H1 (cell line): ENCODE results near the gene PPM1D. TPM values are rescaled to one million over a fixed set of nuclear protein-coding genes. Genes with fewer than 3 reads are reported as not detected.

Source experiments
- CTCF ChIA-PET: fragments of 300-600 bp; sonication (Branson Sonifier 250); formaldehyde crosslinking; loops from one replicate; lab custom pipeline; 2021; ENCODE audit not compliant: partially characterized antibody; lab: Charles Lee
- POLR2A ChIA-PET: fragments of 300-600 bp; sonication (Branson Sonifier 250); formaldehyde crosslinking; loops from one replicate; lab custom pipeline; 2021; ENCODE audit warnings: inconsistent platforms; ENCODE audit not compliant: partially characterized antibody; lab: Charles Lee
- DNase-seq, 2 experiments: peaks; one replicate each; pipeline versions ENCODE4 v3.0.0 to v3.0.0-alpha.2; 2010 to 2022; ENCODE audit warnings: low spot score in 2 of 2, low read depth in 1 of 2, mixed read lengths in 1 of 2
- FAIRE-seq: peaks from 2 replicates; lab custom pipeline; 2011; peaks lifted over from hg19 to GRCh38; lab: Jason Lieb, UNC
- H2AFZ ChIP-seq: 2 replicates; pipeline ENCODE4 v1.8.1; 2012; ENCODE audit warnings: low read length, inconsistent platforms
- H2AK5ac ChIP-seq: 2 replicates; pipeline ENCODE4 v1.6.1; 2013; ENCODE audit warnings: low read depth, low read length
- H2BK120ac ChIP-seq: replicated peaks from 2 replicates; pipeline ENCODE3; 2013; ENCODE audit warnings: low read depth, low read length, inconsistent platforms
- H2BK12ac ChIP-seq: 2 replicates; pipeline ENCODE4 v1.6.1; 2013; ENCODE audit warnings: low read depth, low read length
- H2BK15ac ChIP-seq: 2 replicates; pipeline ENCODE4 v1.6.1; 2013; ENCODE audit warnings: low read length
- H2BK20ac ChIP-seq: 2 replicates; pipeline ENCODE4 v1.6.1; 2013; ENCODE audit warnings: low read length
- H2BK5ac ChIP-seq: 2 replicates; pipeline ENCODE4 v1.6.1; 2013; ENCODE audit warnings: low read depth, low read length
- H3K14ac ChIP-seq: 2 replicates; pipeline ENCODE4 v1.6.1; 2013; ENCODE audit warnings: inconsistent platforms; ENCODE audit not compliant: insufficient read length
- H3K18ac ChIP-seq: 2 replicates; pipeline ENCODE4 v1.6.1; 2013; ENCODE audit warnings: low read length; ENCODE audit errors: extremely low read depth
- H3K23ac ChIP-seq: 2 replicates; pipeline ENCODE4 v1.6.1; 2013; ENCODE audit warnings: inconsistent platforms; ENCODE audit not compliant: insufficient read length
- H3K23me2 ChIP-seq: 2 replicates; pipeline ENCODE4 v1.6.1; 2013; ENCODE audit warnings: low read depth, low read length
- H3K27ac ChIP-seq: 2 replicates; pipeline ENCODE4 v1.6.1; 2011; ENCODE audit warnings: low read depth, low read length, inconsistent platforms
- H3K27me3 ChIP-seq, 4 experiments: replicated peaks in 1 of 4; 1 replicate in 1 of 4; 2 replicates in 3 of 4; pipeline versions ENCODE4 v1.6.1 to v1.8.1; 2011 to 2013; ENCODE audit warnings: low read length in 3 of 4, mild to moderate bottlenecking in 3 of 4, inconsistent platforms in 2 of 4, mixed read lengths in 2 of 4, moderate library complexity in 1 of 4; ENCODE audit not compliant: control insufficient read depth in 3 of 4, insufficient read depth in 3 of 4; ENCODE audit errors: extremely low read depth in 1 of 4
- H3K36me3 ChIP-seq, 4 experiments: 2 replicates each; pipeline versions ENCODE4 v1.6.1 to v1.8.1; 2011 to 2013; ENCODE audit warnings: mild to moderate bottlenecking in 4 of 4, low read length in 3 of 4, moderate library complexity in 2 of 4, control low read depth in 1 of 4, inconsistent platforms in 1 of 4; ENCODE audit not compliant: insufficient read depth in 4 of 4, control insufficient read depth in 2 of 4
- H3K4ac ChIP-seq: replicated peaks from 2 replicates; pipeline ENCODE3; 2013; ENCODE audit warnings: low read length, low read depth, mixed read lengths, inconsistent platforms; ENCODE audit not compliant: insufficient read length
- H3K4me1 ChIP-seq, 4 experiments: replicated peaks in 1 of 4; 1 replicate in 1 of 4; 2 replicates in 3 of 4; pipeline versions ENCODE4 v1.6.1 to v1.8.1; 2011 to 2013; ENCODE audit warnings: low read length in 3 of 4, inconsistent platforms in 2 of 4, mixed read lengths in 1 of 4; ENCODE audit not compliant: insufficient read depth in 4 of 4, control insufficient read depth in 3 of 4
- H3K4me2 ChIP-seq, 2 experiments: 2 replicates each; pipeline versions ENCODE4 v1.6.1 to v1.8.1; 2011 to 2013; ENCODE audit warnings: low read depth in 2 of 2, low read length in 2 of 2, control low read depth in 1 of 2, inconsistent platforms in 1 of 2, mild to moderate bottlenecking in 1 of 2; ENCODE audit not compliant: insufficient read depth in 1 of 2
- H3K4me3 ChIP-seq, 4 experiments: fragments of 200-600, 300-600 bp in 1 of 4; sonication (generic), shearing (Covaris generic), sonication (Bioruptor Twin) in 1 of 4; 2 replicates each; pipeline versions ENCODE4 v1.5.1 to v1.8.1; 2011 to 2016; ENCODE audit warnings: low read length in 4 of 4, low read depth in 3 of 4, control low read depth in 2 of 4, inconsistent platforms in 2 of 4, mild to moderate bottlenecking in 2 of 4, mixed read lengths in 1 of 4, moderate library complexity in 1 of 4; ENCODE audit not compliant: insufficient read depth in 2 of 4; ENCODE audit errors: extremely low read depth in 1 of 4
- H3K56ac ChIP-seq: replicated peaks from 2 replicates; pipeline ENCODE3; 2013; ENCODE audit warnings: low read depth, mild to moderate bottlenecking, mixed read lengths, low read length, inconsistent platforms; ENCODE audit not compliant: insufficient read length
- H3K79me1 ChIP-seq: 2 replicates; pipeline ENCODE4 v1.6.1; 2013; ENCODE audit warnings: low read depth, low read length, control low read depth
- H3K79me2 ChIP-seq, 2 experiments: 2 replicates each; pipeline versions ENCODE4 v1.6.1 to v1.8.1; 2012 to 2013; ENCODE audit warnings: low read length in 2 of 2, mild to moderate bottlenecking in 2 of 2, inconsistent platforms in 1 of 2; ENCODE audit not compliant: insufficient read depth in 2 of 2, control insufficient read depth in 1 of 2
- H3K9ac ChIP-seq, 4 experiments: replicated peaks in 1 of 4; 1 replicate in 1 of 4; 2 replicates in 3 of 4; pipeline versions ENCODE4 v1.6.1 to v1.8.1; 2011 to 2013; ENCODE audit warnings: low read depth in 3 of 4, low read length in 3 of 4, control low read depth in 2 of 4, mild to moderate bottlenecking in 2 of 4, moderate library complexity in 2 of 4, inconsistent platforms in 1 of 4; ENCODE audit errors: extremely low read depth in 1 of 4
- H3K9me3 ChIP-seq, 2 experiments: 2 replicates each; pipeline versions ENCODE4 v1.6.1 to v1.8.1; 2012 to 2013; ENCODE audit warnings: mild to moderate bottlenecking in 2 of 2, moderate library complexity in 2 of 2, control low read depth in 1 of 2, inconsistent platforms in 1 of 2, low read depth in 1 of 2, low read length in 1 of 2, mixed read lengths in 1 of 2; ENCODE audit not compliant: insufficient read depth in 2 of 2
- H4K20me1 ChIP-seq, 2 experiments: replicated peaks in 1 of 2; 2 replicates each; pipeline versions ENCODE3 to v1.8.1; 2011 to 2013; ENCODE audit warnings: inconsistent platforms in 2 of 2, low read length in 2 of 2, mild to moderate bottlenecking in 1 of 2; ENCODE audit not compliant: insufficient read depth in 2 of 2, control insufficient read depth in 1 of 2
- H4K5ac ChIP-seq: 2 replicates; pipeline ENCODE4 v1.6.1; 2013; ENCODE audit warnings: low read length, low read depth, mixed read lengths, inconsistent platforms; ENCODE audit not compliant: insufficient read length
- H4K8ac ChIP-seq: 2 replicates; pipeline ENCODE4 v1.8.0; 2013; ENCODE audit warnings: mild to moderate bottlenecking, moderate library complexity, low read length, inconsistent platforms; ENCODE audit not compliant: insufficient read depth; ENCODE audit errors: extremely low read depth
- H4K91ac ChIP-seq: replicated peaks from 2 replicates; pipeline ENCODE3; 2013; ENCODE audit warnings: low read length, mixed read lengths, inconsistent platforms; ENCODE audit not compliant: insufficient read length
- ASH2L ChIP-seq: fragments of 200-600, 300-600 bp; sonication (generic); IDR thresholded peaks from one replicate; pipeline ENCODE4 v1.7.1; 2017; ENCODE audit warnings: low read length
- CBX5 ChIP-seq: fragments of 300-800, 300-1000 bp; sonication (generic); IDR thresholded peaks from 2 replicates; pipeline ENCODE4 v1.7.1; 2016; ENCODE audit warnings: antibody characterized with exemption, low read length, low read depth
- CBX8 ChIP-seq: fragments of 300-800, 300-1000 bp; sonication (generic); IDR thresholded peaks from 2 replicates; pipeline ENCODE4 v1.7.1; 2016; ENCODE audit warnings: low read depth, low read length, borderline replicate concordance
- KDM1A ChIP-seq: fragments of 200-600, 300-600 bp; sonication (generic); IDR thresholded peaks from 2 replicates; pipeline ENCODE4 v1.7.1; 2016; ENCODE audit warnings: mild to moderate bottlenecking, low read length, borderline replicate concordance
- KDM4A ChIP-seq: IDR thresholded peaks from one replicate; pipeline ENCODE4 v1.7.1; 2012; ENCODE audit warnings: low read depth, mild to moderate bottlenecking, moderate library complexity, low read length, inconsistent platforms; ENCODE audit not compliant: severe bottlenecking
- MAFK ChIP-seq: IDR thresholded peaks from 2 replicates; pipeline ENCODE4 v1.6.1; 2012; ENCODE audit warnings: low read depth, mild to moderate bottlenecking, improper control_type of control experiment, low read length
- NANOG ChIP-seq: IDR thresholded peaks from 2 replicates; pipeline ENCODE4 v1.6.1; 2011; ENCODE audit warnings: low read length, low read depth, mild to moderate bottlenecking, inconsistent platforms; ENCODE audit not compliant: insufficient read depth, poor library complexity, severe bottlenecking
- POU5F1 ChIP-seq: IDR thresholded peaks from 2 replicates; pipeline ENCODE4 v1.6.1; 2011; ENCODE audit warnings: low read depth, mild to moderate bottlenecking, low read length, moderate library complexity
- SP2 ChIP-seq: IDR thresholded peaks from 2 replicates; pipeline ENCODE4 v1.6.1; 2012; ENCODE audit warnings: mild to moderate bottlenecking, low read length, inconsistent platforms
- TCF12 ChIP-seq: IDR thresholded peaks from 2 replicates; pipeline ENCODE4 v1.6.1; 2011; ENCODE audit warnings: low read depth, mild to moderate bottlenecking, low read length
- WGBS, 2 experiments: shearing (Covaris generic) in 1 of 2; methylation state at CpG; one replicate each; pipeline versions ENCODE4 v1.1.6 to v1.1.7; 2013 to 2015; ENCODE audit warnings: low lambda C conversion rate in 2 of 2, mixed read lengths in 2 of 2, inconsistent platforms in 1 of 2, low coverage in 1 of 2, missing lambda C conversion rate in 1 of 2; ENCODE audit not compliant: insufficient replicate concordance in 2 of 2, insufficient coverage in 1 of 2, insufficient read length in 1 of 2; ENCODE audit errors: extremely low coverage in 1 of 2, missing lambda C conversion rate in 1 of 2; 5-methylcytosine and 5-hydroxymethylcytosine counted together
- polyA plus RNA-seq, 7 experiments: library from polyadenylated mRNA; depleted of rRNA in 3 of 7; stranded (reverse) in 5 of 7; unstranded in 2 of 7; fragments of >200 nt in 5 of 7; fragments of 200-250 nt in 2 of 7; gene quantifications; 1 replicate in 5 of 7; 2 replicates in 1 of 7; 4 replicates in 1 of 7; pipeline versions ENCODE4 v1.2.1 to v1.2.3, GENCODE V29; 2011 to 2013; ENCODE audit warnings: missing spikeins in 2 of 7, mixed read lengths in 2 of 7
- total RNA-seq: library from RNA; stranded (reverse); fragmentation: NEBNext Ultra II Directional; extraction: Animal tissue kit (Norgen Biotek cat#: 25700); gene quantifications from 2 replicates; pipeline ENCODE4 v1.2.1, GENCODE V29; 2021
- TF ChIP-seq, protein P1 (sequence below): IDR thresholded peaks from 2 replicates; pipeline ENCODE4 v1.6.1; 2012; ENCODE audit warnings: low read length, inconsistent platforms

Gene PPM1D
- total and polyA plus RNA-seq, 2 of the 8 experiments (the other 6 are each of a cell fraction or from before 2014, with no cell fraction given): 5.0 to 16.7 TPM

DNA sequence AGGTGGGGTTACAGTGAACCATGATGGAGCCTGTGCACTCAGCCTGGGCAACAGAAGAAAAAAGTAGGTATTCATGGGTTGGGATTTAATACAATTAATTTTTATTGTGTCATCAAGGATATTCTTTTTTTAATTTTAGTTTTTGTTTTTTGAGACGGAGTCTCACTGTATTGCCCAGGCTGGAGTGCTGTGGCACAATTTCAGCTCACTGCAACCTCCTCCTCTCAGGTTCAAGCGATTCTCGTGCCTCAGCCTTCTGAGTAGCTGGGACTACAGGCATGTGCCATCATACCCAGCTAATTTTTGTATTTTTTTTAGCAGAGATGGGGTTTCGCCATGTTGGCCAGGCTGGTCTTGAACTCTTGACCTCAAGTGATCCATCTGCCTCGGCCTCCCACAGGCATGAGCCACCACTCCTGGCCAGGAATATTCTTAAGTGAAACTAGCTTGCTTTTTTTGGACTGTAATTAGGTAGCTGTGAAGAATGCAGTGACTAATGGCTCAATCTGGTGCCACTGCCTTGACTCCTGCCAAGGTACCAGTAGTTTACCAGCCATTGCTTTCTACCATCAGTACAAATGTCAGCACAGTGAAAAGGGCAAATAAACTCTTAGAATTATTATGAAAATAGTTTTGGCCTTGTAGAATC, 4.8 kb downstream of the PPM1D start:
- Histone ChIP-seq H3K9ac (no peak overlapping the region), H3K79me2 (peaks cover 18 to 90% of the 10 kb centered on the region in 2 experiments), H4K91ac (no peak overlapping the region), H2BK20ac (no peak overlapping the region), H4K5ac (no peak overlapping the region), H4K8ac (no peak overlapping the region), H3K23me2 (peaks cover 2% of the 10 kb centered on the region), H3K4me2 (no peak overlapping the region), H3K56ac (no peak overlapping the region), H3K36me3 (no peaks in the 10 kb centered on the region), H3K23ac (no peak overlapping the region), H3K9me3 (no peaks in the 10 kb centered on the region), H3K18ac (no peak overlapping the region), H4K20me1 (peaks cover 3 to 9% of the 10 kb centered on the region in 2 experiments), H2BK5ac (no peak overlapping the region), H3K4ac (no peak overlapping the region), H3K27me3 (no peaks in the 10 kb centered on the region), H2AFZ (no peak overlapping the region), H3K4me1 (peaks cover 0 to 3% (median 0%) of the 10 kb centered on the region in 4 experiments; a peak in 1 of 7 replicates), H2AK5ac (no peak overlapping the region), H2BK12ac (no peak overlapping the region), H3K27ac (no peak overlapping the region), H2BK120ac (no peak overlapping the region), H3K14ac (no peak overlapping the region), H2BK15ac (no peak overlapping the region), H3K79me1 (peaks cover 2% of the 10 kb centered on the region), H3K4me3 (no peak overlapping the region)
- FAIRE-seq: no peak
- DNase-seq: peak in 1 of 2 experiments; percentile 23
- CTCF ChIA-PET: interaction anchor here (0.6 to 1.9 kb wide), 7 partner anchors 9 to 148 kb away, joined by 4 to 8 read pairs (median 4); no protein-coding TSS in a partner anchor
- POLR2A ChIA-PET: interaction anchor here (1.1 to 2.1 kb wide), 3 partner anchors 12 to 103 kb away, joined by 3 to 8 read pairs (median 4); partner anchors contain the start of gene APPBP2
- WGBS, 2 experiments: 85% methylated on average over 5 of the region's 5 CpGs; no CpG with 5 or more reads in 1 of the 2 experiments
- TF ChIP-seq TCF12: no peak
- TF ChIP-seq POU5F1: no peak
- TF ChIP-seq, protein P1, sequence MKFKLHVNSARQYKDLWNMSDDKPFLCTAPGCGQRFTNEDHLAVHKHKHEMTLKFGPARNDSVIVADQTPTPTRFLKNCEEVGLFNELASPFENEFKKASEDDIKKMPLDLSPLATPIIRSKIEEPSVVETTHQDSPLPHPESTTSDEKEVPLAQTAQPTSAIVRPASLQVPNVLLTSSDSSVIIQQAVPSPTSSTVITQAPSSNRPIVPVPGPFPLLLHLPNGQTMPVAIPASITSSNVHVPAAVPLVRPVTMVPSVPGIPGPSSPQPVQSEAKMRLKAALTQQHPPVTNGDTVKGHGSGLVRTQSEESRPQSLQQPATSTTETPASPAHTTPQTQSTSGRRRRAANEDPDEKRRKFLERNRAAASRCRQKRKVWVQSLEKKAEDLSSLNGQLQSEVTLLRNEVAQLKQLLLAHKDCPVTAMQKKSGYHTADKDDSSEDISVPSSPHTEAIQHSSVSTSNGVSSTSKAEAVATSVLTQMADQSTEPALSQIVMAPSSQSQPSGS: no peak
- TF ChIP-seq KDM1A: no peak
- TF ChIP-seq CBX5: no peak
- no peak for TF ChIP-seq CBX8
- no peak for TF ChIP-seq KDM4A
- TF ChIP-seq MAFK: no peak
- no peak for TF ChIP-seq SP2
- TF ChIP-seq NANOG: no peak
- no peak for TF ChIP-seq ASH2L
